ENCODE measurements around the gene ZCCHC8.

GRCh38 chr12:122545855-122546254 lies 45.1 kb upstream of the ZCCHC8 start:
- no peak for TF ChIP-seq CTCF (IDR thresholded peaks at IDR 0.05; ENCODE audit: poor library complexity, severe bottlenecking)
- TF ChIP-seq EZH2 (IDR thresholded peaks at IDR 0.05; ENCODE audit: borderline replicate concordance, insufficient read depth, low read length, poor library complexity, severe bottlenecking) = no peak
